Measurements from ENCODE around the gene GRID1. TPM values are rescaled to one million over a fixed set of nuclear protein-coding genes. Genes with fewer than 3 reads are reported as not detected.
A peak's percentile ranks its signal among the peaks of the same experiment; 100 is the strongest.

Gene GRID1
- total RNA-seq, 1 experiment from 2014 or later: not detected

GRCh38 chr10:86368046-86368445 lies 1.5 kb upstream of the GRID1 start:
- peaks cover 8% of the 10 kb centered on the region for H3K4me1 Mint-ChIP-seq (ENCODE audit: low read depth, unreplicated experiment)
- H3K36me3 Mint-ChIP-seq (ENCODE audit: insufficient read depth, unreplicated experiment): peaks cover 10% of the 10 kb centered on the region
- TF ChIP-seq, protein P1, sequence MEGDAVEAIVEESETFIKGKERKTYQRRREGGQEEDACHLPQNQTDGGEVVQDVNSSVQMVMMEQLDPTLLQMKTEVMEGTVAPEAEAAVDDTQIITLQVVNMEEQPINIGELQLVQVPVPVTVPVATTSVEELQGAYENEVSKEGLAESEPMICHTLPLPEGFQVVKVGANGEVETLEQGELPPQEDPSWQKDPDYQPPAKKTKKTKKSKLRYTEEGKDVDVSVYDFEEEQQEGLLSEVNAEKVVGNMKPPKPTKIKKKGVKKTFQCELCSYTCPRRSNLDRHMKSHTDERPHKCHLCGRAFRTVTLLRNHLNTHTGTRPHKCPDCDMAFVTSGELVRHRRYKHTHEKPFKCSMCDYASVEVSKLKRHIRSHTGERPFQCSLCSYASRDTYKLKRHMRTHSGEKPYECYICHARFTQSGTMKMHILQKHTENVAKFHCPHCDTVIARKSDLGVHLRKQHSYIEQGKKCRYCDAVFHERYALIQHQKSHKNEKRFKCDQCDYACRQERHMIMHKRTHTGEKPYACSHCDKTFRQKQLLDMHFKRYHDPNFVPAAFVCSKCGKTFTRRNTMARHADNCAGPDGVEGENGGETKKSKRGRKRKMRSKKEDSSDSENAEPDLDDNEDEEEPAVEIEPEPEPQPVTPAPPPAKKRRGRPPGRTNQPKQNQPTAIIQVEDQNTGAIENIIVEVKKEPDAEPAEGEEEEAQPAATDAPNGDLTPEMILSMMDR (IDR thresholded peaks at IDR 0.05; ENCODE audit: unreplicated experiment): no peak
- no peak overlapping the region for H3K4me3 Mint-ChIP-seq (ENCODE audit: low read depth, unreplicated experiment)
- H3K27me3 Mint-ChIP-seq (ENCODE audit: unreplicated experiment): peaks cover 89% of the 10 kb centered on the region
- intact Hi-C loops (cut with micrococcal nuclease; ENCODE audit: unreplicated experiment): loop anchor here (10.0 kb wide), 1 partner anchor 823 kb away; no protein-coding TSS in a partner anchor
- H3K9me3 Mint-ChIP-seq (ENCODE audit: low read depth, unreplicated experiment): no peaks in the 10 kb centered on the region
- H3K27ac Mint-ChIP-seq (ENCODE audit: unreplicated experiment): no peak overlapping the region
- no TSS peak for BruUV-seq (replicated peaks)
- CTCF ChIA-PET: no interaction called here
- no peak for DNase-seq

DNA sequence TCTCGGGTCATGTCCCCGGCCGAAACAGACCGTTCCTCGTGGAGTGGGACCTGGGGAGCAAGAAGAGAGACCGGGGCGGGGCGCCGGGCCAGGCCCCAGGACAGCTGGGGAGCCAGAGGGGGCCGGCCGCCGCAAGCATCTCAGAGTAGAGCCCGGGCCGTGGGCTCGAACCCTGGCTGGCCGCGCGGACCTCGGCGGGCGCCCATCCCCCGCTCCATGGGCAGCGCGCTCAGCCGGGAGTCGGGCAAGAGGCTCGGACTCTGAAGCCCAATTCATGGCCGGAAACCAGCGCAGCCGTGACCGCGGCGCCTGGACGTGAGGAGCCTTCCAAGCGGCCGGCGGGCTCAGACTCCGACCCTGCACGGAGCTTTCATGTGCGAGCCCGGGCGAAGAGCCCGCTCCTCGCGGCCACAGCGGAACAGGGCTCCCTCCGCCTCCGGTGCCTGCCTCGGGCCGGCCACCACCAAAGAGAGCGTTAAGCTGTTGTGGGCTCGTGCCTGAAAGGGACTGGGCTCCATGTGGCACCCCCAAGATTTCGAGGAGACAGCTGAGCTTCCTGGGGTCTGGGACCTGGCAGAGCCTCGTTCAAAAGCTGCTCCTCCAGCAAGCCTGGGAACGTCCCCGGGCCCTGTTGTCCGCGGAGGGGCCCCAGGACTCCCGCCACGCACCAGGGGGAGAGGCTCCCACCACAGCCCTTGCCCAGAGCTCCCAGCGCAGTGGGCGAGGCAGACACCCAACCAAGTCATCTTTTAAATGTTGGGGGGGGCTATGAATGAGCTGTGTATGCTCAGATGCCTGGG lies 757 bp upstream of the GRID1 start:
- no peak overlapping the region for H3K4me3 Mint-ChIP-seq (ENCODE audit: low read depth, unreplicated experiment)
- TF ChIP-seq, protein P1 (IDR thresholded peaks at IDR 0.05; ENCODE audit: unreplicated experiment): no peak
- BruUV-seq (replicated peaks): no TSS peak
- peaks cover 90% of the 10 kb centered on the region for H3K27me3 Mint-ChIP-seq (ENCODE audit: unreplicated experiment)
- no peak for DNase-seq
- peaks cover 9% of the 10 kb centered on the region for H3K36me3 Mint-ChIP-seq (ENCODE audit: insufficient read depth, unreplicated experiment)
- no peak overlapping the region for H3K27ac Mint-ChIP-seq (ENCODE audit: unreplicated experiment)
- peaks cover 8% of the 10 kb centered on the region for H3K4me1 Mint-ChIP-seq (ENCODE audit: low read depth, unreplicated experiment)
- H3K9me3 Mint-ChIP-seq (ENCODE audit: low read depth, unreplicated experiment): no peaks in the 10 kb centered on the region
- CTCF ChIA-PET: interaction anchor here (0.6 kb wide), 1 partner anchor 231 kb away, joined by 5 read pairs; no protein-coding TSS in a partner anchor
- intact Hi-C loops (cut with micrococcal nuclease; ENCODE audit: unreplicated experiment): loop anchor here (10.0 kb wide), 1 partner anchor 823 kb away; no protein-coding TSS in a partner anchor

DNA sequence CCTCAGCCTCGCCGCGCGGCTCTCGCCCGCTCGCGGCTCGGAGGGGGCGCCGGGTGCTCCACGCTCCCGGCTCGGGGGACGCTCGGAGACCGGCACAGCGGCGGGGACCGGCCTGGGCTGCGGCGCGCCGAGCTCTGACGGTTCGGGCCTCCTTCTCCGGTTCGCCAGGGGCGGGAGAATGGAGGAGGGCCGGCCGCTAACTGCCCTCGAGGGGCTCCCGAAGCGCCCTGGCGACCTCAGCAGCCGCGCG lies 232 bp upstream of the GRID1 start:
- H3K27ac Mint-ChIP-seq (ENCODE audit: unreplicated experiment): no peak overlapping the region
- peaks cover 8% of the 10 kb centered on the region for H3K4me1 Mint-ChIP-seq (ENCODE audit: low read depth, unreplicated experiment)
- H3K27me3 Mint-ChIP-seq (ENCODE audit: unreplicated experiment): peaks cover 90% of the 10 kb centered on the region
- BruUV-seq (replicated peaks): no TSS peak
- TF ChIP-seq, protein P1 (IDR thresholded peaks at IDR 0.05; ENCODE audit: unreplicated experiment): no peak
- no peak for DNase-seq
- H3K4me3 Mint-ChIP-seq (ENCODE audit: low read depth, unreplicated experiment): no peak overlapping the region
- CTCF ChIA-PET: no interaction called here
- no peaks in the 10 kb centered on the region for H3K9me3 Mint-ChIP-seq (ENCODE audit: low read depth, unreplicated experiment)
- intact Hi-C loops (cut with micrococcal nuclease; ENCODE audit: unreplicated experiment): loop anchor here (10.0 kb wide), 1 partner anchor 822 kb away; no protein-coding TSS in a partner anchor
- peaks cover 5% of the 10 kb centered on the region for H3K36me3 Mint-ChIP-seq (ENCODE audit: insufficient read depth, unreplicated experiment)

DNA sequence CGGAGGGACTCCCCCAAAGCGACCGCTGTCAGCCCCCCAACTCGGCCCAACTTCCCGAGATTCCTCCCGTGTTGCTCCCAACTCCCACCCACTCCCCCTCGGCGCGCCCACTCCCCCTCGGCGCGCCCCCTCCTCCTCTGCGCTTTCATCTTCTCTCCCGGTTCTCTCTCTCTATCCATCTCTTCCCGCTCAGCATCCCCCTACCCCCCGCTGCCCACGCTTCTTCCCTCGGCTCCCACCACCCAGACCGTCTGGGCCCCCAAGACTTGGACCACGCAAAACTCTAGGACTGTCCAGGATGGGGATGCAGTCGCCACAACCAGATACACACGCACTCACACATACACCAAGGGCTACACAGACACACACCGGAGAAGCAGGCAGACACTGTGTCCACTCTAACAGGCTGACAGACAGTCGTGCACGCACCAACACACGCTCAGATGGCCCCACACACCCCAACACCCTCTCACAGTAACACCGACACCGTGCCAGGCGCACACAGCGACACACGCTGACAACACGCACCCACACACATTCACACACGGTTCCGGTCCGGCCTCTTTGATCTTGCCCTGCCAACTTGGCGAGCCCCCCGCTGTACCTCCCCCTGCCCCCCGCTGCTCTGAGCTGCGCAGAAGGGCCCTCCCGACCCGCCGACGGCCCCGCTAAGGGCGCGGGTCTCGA lies 1.1 kb downstream of the GRID1 start:
- BruUV-seq (replicated peaks): no TSS peak
- CTCF ChIA-PET: interaction anchor here (0.7 kb wide), 1 partner anchor 301 kb away, joined by 3 read pairs; no protein-coding TSS in a partner anchor
- intact Hi-C loops (cut with micrococcal nuclease; ENCODE audit: unreplicated experiment): loop anchor here (10.0 kb wide), 1 partner anchor 821 kb away; no protein-coding TSS in a partner anchor
- Mint-ChIP-seq H3K27ac (ENCODE audit: unreplicated experiment) (no peak overlapping the region), H3K4me3 (ENCODE audit: low read depth, unreplicated experiment) (peak overlapping the region; percentile 62), H3K36me3 (ENCODE audit: insufficient read depth, unreplicated experiment) (peaks cover 5% of the 10 kb centered on the region), H3K4me1 (ENCODE audit: low read depth, unreplicated experiment) (peaks cover 8% of the 10 kb centered on the region), H3K27me3 (ENCODE audit: unreplicated experiment) (peaks cover 88% of the 10 kb centered on the region), H3K9me3 (ENCODE audit: low read depth, unreplicated experiment) (no peaks in the 10 kb centered on the region)
- no peak for DNase-seq
- TF ChIP-seq, protein P1 (IDR thresholded peaks at IDR 0.05; ENCODE audit: unreplicated experiment): no peak
